Endometrial microvascular endothelial cells (primary cell): ENCODE data around the gene ZNF423. TPM values are rescaled to one million over a fixed set of nuclear protein-coding genes. Genes with fewer than 3 reads are reported as not detected.

Source experiments
- in situ Hi-C: cut with HindIII; loops from 2 replicates; pipeline ENCODE4 v1.10.0; 2017; ENCODE audit warnings: low sequenced_read_pairs, low pct_unique_long_range_greater_than_20kb; ENCODE audit errors: inconsistent ontology term
- total RNA-seq: library from RNA; depleted of rRNA; stranded (reverse); fragments of >200 nt; gene quantifications from one replicate; pipeline ENCODE4 v1.2.3, GENCODE V29; 2015; ENCODE audit errors: inconsistent ontology term

ZNF423 gene
- total RNA-seq, 1 donor from 2014 or later: 1.2 TPM

DNA sequence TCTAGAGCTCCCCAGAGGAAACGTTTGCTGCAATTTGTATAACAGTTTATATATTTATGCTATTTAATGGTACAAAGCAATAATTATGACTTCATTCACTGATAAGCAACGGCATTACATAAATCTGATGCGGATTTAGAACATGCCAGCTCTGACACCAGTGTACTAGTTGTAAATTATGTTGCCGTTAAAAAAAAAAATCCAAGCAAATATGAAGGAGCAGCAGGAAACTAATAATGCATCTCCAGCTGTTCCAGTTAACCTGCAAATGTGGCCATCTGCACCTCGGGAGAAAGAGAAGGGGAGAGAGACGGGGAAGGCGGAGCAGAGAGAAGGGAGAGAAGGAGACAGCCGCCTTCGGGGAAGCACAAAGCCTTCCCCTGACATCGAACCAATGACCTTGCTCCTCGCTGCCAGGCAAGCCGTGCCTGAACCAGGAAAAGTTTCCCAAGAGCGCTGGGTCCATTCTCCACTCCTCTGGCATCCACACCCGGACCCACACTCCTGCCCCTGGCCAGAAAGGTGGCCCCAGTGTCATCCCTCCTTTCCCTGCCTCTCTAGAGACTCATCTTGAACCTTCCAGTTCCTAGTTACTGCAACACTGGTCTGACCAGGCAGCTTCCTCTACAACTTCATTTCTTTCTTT lies 307.5 kb downstream of the ZNF423 start:
- in situ Hi-C loops: no loop called here

DNA sequence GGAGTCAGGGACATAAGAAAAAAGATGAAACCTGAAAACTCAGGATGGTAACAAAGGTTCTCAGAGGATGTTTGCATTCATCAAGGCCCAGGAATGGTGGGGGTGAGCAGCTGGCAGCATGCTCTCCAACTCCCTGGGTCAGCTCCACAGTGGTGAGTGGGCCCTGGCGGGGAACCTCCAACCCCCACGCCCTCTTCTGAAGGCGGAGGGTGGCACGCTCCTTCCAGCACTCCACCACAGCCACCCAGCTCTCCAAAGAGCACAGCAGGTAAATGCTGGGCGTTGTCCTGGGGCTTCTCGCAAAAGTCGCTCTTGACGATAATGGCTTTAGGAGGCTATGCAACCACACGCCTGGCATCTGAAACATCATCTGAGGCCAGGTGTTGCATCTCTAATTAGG lies 308.5 kb downstream of the ZNF423 start:
- in situ Hi-C loops: no loop called here

- in situ Hi-C loops: no loop called here
Observed at GRCh38 chr16:49546735-49547134, 309.2 kb downstream of the ZNF423 start.

DNA sequence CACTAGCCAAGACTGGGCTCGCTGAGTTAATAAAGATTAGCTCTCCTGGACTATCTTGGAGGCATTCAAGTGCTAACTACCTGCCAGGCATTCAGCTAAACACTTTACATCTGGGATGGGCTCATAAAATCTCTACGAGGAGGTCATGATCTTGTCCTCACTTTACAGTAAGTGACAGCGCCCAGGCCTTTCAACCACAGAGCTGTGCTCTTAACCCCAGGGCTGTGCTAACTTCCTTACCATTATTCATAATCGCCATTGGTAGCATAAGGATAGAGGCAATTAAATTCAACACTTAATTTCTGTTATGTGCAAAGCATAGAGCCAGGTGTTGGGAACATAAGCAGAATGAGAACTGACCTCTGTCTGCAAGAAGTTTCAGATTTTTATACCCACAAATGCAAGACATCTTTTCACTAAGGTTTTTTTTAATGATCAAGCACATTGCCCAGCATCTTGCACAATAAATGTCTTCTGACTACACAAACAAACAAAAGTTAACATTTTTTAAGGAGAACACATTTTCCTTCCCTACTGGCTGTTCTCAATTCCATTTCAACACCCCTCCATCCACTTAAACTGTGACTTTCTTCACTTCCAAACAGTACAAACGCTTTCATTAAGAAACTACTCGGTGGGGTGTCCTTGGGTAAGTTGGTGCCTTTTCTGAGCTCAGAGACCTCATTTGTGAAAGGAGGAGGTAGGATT lies 310.0 kb downstream of the ZNF423 start:
- in situ Hi-C loops: no loop called here

- in situ Hi-C loops: no loop called here
Observed at GRCh38 chr16:49545243-49545642, 310.7 kb downstream of the ZNF423 start.

GRCh38 chr16:49544828-49545227 lies 311.1 kb downstream of the ZNF423 start:
- in situ Hi-C loops: no loop called here

- in situ Hi-C loops: no loop called here
Observed at GRCh38 chr16:49543631-49543946, 312.3 kb downstream of the ZNF423 start.

GRCh38 chr16:49542946-49543630 lies 312.8 kb downstream of the ZNF423 start:
- in situ Hi-C loops: no loop called here

- in situ Hi-C loops: no loop called here
Observed at GRCh38 chr16:49542391-49542891, 313.5 kb downstream of the ZNF423 start.

DNA sequence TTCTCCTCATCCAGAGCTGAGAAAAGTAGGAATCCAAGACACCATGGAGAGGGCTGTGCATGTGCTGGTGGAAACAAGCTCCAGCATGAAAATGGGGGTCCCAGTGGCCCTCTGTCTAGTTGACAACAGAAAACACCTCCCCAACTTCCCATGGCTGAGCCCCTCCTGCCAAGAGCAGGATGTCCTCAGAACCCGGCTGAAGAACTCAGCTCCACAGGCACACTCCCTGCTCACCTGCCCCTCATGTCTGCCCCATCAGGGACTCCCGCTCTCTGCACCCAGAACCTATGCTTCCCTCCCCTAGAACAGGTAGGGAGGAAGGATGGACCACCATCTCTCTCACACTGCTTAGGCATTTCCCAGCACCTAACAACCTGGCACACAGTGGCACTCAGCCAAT lies 315.1 kb downstream of the ZNF423 start:
- in situ Hi-C loops: no loop called here

DNA sequence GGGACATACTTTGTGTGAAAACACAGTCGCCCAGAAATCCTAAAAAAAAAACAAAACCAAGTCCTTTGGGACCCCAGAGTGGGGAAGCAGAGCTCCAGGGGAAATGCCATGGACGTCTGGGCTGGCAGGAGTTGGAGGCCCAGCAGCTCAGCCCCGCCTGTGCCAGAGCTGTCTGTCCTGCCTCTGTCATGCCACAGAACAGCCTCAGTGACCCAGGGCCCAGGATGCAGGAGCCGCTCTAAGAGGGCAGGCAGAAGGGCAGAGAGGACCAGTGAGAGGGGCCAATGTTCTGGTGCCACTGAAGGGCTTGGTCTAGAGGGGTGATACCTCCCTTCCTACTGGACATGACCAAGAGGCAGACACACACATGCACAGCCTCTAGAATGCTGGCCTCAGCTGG lies 316.2 kb downstream of the ZNF423 start:
- in situ Hi-C loops: no loop called here

- in situ Hi-C loops: no loop called here
Observed at GRCh38 chr16:49537924-49538459, 317.9 kb downstream of the ZNF423 start.

DNA sequence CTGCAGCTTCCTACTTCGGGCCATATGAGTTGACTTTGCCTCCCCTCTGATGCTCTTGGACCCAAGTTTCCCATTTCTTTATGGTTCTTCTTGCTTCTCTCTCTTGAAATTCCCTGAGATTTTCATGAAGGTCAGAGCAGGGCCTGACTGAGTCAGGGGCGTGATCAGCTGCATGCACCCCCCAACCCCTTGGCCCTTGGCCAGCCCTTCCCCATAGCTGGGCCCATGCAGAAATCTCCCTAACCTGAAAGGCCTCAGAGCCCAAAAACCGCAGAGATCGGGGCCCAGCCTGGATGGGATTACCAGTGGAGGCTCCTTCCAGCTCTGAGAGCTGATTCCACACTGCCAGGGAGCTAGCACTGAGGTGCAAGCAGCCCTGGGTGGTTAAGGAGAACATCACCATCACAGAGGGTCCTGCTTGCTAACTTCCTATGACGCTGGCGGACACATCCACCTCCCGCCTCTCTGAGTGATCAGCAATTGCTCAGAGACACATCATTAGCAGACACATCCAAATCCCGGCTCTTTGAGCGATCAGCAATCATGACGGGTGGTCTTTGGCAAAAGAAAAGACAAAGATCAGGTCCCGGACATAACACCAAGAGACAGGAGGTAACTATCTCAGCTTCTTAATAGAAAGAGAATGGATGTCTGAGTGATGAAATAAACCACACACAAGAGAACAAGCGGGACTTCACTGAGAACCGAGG lies 320.9 kb downstream of the ZNF423 start:
- in situ Hi-C loops: no loop called here

DNA sequence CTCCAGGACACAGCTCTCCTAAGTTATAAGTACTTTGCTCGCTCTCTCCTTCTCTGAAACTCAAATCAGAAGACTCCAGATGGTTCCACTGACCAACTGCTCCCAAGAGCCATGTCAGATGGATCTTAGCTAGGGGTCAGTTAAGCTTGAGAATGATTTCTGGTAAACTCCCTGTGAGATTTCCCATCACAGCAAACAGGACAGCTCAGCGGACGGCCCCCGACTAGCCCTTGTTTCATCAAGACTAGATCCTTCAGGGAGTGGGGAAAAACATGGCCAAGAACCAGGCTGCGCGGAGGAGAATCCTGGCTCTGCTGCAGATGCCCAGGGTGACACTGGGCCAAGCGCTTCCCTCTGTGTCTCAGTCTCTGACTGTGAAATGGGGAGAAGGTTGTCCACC lies 322.5 kb downstream of the ZNF423 start:
- in situ Hi-C loops: no loop called here

DNA sequence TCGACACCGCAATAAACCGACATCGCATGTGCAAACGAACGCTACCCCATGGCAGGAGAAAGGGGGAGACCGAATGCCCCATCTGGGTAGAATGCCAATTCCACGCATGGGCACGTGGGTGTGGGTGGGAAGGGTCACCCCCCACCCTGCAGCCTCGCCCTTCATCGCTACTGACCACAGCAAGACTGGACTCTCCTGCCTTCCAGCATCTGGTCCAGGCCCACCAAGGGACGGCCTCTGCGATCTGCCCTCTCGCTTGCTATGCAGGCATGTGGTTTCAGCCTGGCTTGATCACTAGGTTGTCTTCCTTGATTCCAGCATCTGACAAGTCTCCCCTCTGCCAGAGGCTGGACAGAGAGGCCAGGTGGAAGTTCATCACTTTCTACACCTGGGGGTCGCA lies 323.0 kb downstream of the ZNF423 start:
- in situ Hi-C loops: no loop called here

DNA sequence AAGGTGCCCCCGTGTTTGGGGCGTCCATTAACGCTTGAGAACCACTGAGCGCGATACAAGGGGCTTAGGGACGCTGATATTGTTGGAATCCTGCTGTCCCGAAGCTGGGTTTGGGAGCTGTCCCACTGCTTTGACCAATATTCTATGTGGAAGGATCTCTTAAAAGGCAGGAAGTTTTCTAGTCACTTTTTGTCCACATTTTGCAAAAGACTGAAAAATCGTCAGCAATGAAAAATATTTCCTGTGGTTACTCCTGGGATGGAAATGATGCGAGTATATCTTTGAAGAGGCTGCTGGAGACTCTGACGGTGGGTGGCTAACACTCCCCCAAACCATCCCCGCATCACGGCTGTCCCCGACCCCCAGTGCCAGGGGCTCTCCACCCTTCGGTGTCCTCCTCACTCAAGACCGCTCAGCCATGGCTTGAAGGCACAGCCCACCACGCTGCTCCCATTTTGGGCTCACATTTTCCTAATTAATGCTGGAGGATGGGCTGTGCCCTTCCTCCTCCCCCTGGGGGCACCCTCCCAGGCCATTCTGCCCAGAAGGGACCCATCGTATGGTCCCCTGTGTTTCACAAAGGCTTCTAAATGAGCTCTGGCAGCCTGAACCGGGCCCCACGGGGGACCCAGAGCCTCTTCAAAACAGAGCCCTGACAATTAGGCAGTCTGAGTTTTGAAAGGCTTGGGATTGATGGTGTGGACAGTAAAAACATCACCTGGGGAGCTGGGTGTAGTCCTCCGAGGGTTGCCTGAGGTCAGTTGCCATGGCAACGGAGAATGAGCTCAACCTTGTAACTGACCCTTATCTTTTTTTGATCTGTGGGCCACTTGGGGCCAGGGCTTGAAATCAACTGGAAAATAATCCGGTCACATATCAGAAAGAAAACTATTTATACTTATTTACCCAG lies 323.7 kb downstream of the ZNF423 start:
- in situ Hi-C loops: no loop called here

DNA sequence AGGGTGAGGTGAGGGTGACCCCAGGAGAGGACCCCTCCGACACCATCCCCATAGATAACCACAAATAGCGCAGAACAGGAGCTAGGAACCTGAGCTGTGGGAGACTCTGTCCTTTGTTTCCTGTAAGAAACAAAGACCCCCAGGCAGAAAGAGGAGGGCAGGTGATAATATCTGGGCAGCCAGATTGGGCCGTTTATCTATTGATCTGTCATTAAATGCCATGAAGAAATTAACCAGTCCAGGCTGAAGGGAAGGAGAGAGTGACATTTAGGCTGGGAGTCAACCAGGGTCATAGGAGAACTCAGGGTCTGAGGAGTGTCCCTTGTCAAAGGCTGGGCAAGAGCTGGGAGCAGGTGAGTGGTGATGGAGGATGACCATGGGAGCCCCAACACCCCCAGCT lies 324.5 kb downstream of the ZNF423 start:
- in situ Hi-C loops: no loop called here

DNA sequence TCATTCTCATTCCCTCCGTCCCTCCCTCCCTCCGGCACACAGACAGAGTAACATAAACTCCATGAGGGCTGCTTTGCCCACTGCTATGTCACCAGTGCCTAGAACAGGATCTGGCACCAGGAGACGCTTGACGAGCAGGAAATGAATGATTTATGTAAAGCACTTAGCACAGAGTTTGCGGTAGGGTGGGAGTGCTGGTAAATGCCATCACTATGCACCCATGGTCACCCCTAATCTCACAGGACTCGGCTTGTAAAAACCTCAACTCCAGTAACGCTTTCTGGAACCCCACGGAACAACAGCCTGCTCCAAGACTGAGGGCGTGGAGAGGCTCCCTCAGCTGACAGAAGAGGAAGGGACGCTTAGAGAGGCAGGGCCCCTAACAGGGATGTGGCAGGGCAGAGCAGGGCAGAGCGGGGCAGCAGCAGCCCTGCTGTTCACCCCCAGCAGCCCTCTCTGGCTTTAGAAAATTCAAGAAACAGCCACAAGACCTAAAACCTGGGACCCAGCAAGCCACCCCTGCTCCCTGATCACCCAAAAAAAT lies 325.4 kb downstream of the ZNF423 start:
- in situ Hi-C loops: no loop called here
